HG03103 (cell line): ENCODE results near the gene FRS2.
A peak's percentile ranks its signal among the peaks of the same experiment; 100 is the strongest.

Source experiments
- ATAC-seq: cut with Tn5 transposase; IDR thresholded peaks from one replicate; pipeline ENCODE4 v1.9.1; 2021; ENCODE audit warnings: low read depth; ENCODE audit not compliant: unreplicated experiment

The FRS2 gene

DNA sequence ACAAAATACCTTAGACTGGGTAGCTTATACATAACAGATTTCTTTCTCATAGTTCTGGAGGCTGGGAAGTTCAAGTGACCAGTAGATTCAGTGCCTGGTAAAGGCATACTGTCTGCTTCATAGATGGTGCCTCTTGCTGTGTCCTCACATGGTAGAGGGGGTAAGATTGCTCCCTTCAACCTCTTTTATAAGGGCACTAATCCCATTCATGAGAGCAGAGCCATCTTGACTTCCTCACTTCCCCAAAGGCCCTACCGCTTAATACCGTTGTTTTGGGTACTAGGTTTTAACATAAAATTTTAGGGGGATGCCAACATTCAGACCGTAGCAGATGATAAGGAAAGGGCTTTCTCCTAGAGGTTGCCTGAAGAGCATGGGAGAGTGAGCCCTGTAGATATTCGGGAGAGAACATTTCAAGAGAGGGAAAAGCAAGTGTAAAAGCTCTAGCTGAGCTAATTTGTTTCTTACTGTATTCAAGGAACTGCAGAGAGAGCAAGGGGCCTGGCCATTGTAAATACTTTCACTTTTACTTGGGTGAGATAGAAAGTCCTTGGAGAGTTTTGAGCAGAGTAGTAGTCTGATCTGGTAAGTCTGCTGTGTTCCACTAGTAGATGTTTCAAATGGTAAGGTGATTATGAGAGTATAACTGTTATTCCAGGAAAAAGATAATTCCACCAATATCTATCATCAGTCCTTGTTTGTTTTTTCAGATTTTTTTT, 27.3 kb downstream of the FRS2 start:
- peak; percentile 97 for ATAC-seq

DNA sequence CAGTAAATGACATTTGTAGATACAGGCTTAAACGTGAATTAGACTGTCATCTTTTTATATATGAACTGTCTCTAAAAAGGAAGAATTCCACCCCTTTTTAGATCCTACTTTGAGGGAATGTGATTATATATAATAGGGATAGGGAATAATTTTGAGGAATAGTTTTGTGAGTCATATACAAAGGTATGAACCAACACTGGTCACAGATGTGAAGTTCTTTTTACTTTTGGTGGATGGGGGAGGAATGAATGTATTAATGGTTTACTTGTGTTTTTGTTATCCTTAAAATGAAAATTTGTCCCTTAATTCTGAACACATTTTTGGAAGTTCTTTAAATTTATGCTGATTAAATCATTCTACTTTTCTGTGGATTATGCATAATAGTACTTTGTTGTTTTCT, 30.4 kb downstream of the FRS2 start:
- ATAC-seq: no peak

DNA sequence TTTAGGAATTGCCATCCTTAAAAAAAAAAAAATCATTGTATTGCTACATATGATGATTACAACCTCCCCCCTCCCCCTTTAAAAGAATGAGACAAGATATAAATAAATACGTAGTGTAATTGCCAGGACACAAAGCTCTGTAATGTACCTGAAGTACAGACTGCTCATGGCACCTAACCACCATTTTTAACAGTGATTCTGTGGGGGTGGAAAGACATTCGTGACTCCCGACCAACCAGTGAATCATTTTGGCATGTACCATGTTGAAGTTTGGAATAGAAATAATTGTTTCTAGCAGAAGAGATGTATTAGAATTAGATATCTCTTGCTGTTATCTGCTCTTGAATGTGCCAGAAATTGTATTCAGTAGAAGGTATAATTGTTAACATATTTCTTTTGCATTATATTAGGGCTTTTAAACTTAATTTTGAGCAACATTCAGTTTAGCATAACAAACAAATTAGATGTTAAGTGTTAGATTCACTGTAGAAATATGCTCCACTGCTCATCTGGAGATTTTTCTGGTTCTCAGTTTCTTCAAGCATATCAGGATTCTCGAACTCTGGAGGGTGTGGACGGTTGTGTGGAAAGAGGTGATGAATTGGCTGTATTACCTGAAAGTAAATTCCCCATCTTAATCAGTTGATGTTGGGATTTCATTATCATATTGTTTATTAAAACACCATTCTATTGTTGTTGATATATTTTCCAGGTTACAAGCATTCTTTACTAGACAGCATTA, 31.1 kb downstream of the FRS2 start:
- no peak for ATAC-seq

DNA sequence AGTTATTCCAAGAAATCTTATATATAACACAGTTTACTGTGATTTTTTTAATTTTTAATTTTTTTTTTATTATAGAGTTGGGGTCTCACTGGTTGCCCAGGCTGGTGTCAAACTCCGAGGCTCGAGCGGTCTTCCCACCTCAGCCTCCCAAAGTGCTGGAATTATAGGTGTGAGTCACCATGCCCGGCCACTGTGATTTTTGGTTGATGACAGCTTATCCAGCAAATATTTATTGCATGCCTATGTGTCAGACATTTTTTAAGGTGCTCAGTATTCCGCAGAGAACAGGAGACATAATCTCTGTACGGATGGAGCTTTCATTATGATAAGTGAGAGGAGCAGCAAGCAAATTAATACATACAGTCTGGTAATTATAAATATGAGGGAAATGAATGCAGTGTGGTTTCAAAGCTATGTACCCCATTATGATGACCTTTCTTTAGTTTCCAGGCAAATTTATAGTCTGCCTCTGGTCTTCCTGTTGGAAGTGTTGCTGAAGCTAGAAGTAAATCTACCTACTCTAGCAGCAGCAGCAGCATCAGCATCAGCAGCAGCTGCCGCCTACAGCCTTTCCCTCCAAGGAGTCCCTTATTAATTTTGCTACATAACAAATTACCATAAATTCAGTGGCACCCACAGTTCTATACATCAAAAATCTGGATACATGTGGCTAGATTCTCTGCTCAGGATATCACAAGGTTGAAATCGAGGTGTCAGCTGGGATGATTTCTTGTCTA, 32.3 kb downstream of the FRS2 start:
- no peak for ATAC-seq

DNA sequence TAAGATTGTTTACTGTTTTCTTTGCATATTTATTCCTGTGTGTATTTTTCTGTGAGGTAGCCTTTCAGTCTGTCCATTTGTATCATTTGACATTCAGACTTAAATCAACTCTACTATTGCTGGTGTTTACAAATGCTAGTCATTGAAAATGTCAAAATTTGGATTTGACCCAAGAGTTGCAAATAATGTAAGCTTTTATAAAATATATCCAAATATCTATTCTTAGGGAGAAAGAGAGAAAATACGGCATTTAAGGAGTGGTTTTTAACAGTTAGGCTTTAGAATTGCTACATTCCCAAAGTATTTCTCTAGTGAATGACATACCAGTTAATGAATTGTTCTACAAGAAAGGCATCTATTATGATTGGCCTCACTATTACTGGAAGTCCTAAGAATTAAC, 37.9 kb downstream of the FRS2 start:
- ATAC-seq: no peak

DNA sequence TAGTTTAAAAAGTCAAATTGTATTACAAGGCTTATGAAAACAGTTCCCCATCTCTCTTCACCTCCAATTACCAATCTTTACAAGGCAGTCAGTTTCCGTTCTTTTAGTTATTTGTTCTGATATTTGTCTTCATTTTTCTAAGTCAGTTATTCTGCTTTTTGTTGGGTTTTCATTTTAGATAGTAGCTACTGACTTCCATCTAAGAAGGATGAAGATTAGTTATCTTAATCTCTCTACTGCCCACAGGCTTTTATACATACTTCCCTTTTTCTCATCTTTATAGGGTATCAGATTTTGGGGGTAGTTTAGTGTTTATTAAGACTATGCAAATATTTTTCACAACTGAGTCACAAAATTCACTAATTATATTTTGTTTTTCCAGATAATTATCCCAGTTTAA, 38.4 kb downstream of the FRS2 start:
- ATAC-seq: no peak

DNA sequence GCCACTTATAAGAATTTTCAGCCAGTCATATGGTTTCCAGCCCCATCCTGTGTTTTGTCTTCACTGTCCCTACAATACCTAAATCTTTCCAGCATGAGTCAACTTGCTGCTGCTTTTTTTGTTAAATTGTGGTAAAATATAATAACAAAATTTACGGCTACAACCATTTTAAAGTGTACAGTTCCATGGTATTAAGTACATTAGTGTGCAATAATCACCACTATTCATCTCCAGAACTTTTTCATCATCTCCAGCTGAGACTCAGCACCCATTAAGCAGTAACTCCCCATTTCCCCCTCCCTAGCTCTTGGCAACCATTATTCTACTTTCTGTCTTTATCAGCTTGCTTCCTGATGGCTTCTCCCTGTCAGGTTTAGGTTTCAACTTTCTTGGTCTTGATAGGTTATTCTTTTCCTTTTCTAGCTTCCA, 39.1 kb downstream of the FRS2 start:
- no peak for ATAC-seq

DNA sequence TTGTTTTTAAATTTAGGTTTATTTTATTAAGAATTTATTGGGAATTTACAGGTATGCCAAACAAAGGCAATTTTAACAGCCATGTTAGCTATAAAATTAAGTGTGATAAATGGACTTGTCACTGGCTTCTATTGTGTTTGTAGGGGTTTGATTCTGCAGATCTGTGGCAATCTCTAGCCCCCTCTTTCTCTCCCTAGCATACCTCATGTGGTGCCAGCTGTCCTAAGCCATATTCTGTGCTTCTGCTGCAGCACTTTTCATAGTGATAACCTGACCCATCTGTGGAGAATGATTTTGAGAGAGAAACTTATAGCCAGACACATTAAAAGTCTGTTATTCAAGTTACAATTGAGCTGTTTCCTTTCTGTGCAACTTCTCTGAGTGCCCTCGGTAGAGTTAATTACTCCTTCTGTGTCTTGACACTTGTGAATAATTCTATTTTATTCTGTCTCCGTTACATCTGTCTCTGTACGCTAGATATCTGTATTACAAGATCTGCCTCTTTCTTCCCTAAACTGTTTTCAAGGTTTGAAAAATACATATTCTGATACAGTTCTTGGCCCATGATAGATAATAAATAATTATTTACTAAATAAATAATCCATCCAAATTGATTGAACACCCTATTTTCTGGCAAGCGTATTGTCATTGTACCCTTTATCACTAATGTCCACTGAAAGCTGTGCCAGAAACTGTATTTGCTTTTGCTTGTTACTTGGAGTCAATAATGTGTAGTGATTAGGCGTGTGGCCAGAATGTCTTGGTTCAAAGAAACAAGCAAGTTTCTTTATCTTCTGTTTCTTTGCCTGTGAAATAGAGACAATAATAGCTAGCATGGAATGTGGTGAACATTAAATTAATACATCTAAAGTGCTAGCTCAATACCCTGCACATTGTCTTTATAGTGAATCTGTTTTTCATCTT, 40.0 kb downstream of the FRS2 start:
- no peak for ATAC-seq

DNA sequence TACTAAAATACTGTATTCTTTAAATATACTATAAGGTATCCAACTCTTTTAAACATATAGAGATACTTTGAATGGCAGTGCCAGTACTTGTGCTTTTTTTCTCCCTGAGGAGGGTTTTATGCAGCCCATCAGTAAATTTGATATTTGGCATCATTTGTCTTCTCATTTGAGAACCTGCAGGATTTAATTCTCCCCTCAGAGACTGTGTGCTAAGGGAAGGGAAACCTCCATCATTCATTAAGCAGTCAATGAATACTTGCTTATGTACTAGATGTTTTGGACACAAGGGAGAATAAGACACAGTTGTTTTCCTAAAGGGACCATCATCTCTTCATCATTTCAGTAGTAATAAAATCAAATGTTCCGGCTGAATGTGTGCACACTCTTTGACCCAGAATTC, 40.8 kb downstream of the FRS2 start:
- ATAC-seq: no peak

DNA sequence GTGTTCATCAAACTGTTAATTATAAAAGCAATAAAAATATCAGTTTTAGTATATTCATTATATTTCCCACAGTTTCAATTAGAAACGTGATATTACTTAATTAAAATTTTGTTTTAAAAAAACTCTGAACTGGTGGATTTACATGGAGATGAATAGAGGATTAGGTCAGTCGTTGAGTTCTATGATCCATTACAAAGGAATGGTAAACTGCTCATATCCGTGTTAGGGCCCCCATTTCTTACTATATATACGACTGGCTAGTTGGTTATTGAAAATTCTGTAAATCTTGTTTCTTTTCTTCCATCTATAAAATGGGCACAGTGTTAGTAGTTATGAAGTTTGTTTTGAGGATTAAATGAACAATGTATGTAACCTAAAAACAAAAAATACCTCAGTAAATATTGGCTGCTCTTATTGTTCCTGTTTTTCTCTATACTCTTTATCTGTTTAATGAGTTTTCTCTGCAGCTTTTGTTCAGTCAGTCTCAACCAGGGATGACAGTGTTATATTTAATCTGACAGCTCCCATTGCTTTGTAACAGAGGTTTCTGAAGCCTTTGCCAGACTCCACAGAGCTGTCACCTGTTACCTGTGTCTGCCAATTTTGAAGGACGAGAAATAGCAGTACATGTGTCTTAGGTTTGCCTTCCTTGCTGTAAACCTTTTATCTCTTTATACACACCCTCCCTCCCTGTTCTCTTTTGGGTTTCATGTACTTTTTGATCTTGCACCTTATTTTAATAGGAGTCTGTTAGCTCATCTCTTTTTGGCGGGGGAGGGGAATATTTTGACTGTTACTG, 41.5 kb downstream of the FRS2 start:
- ATAC-seq: no peak

DNA sequence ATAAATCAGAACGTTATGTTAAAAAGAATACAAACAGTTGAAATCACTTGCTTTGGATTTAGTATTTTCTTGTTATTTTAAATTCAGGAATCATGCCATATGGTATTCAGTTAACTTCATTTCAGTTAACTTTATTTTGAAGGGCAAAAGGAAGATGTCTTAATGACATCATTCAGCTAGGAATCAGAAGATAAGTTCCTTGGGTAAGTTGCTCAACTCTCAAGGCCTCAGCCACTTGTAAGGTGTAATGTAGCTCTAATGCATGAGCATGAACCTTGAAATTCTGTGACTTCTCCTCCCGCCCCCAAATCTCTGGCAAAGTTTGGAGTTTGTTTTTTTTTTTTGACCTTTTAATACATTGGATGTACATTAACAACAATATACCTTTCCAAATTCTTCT, 42.6 kb downstream of the FRS2 start:
- ATAC-seq: no peak

DNA sequence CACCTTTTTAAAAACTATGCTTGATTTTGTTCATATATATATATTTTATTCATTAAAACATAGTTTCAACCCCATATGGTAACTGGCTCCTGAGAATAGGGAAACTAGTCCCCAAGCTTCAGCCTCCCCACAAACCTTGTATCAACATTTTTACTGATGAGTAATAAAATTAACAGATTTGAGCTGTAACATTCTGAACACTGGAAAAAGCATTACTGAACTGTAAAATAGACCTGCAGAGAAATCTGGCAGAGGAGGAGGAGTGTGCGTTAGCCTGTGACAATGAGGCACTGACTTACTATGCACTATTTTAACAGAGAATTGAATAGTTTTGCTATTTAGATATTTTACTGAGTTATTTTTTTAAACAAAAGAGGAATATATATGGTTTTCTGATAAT, 43.1 kb downstream of the FRS2 start:
- no peak for ATAC-seq

DNA sequence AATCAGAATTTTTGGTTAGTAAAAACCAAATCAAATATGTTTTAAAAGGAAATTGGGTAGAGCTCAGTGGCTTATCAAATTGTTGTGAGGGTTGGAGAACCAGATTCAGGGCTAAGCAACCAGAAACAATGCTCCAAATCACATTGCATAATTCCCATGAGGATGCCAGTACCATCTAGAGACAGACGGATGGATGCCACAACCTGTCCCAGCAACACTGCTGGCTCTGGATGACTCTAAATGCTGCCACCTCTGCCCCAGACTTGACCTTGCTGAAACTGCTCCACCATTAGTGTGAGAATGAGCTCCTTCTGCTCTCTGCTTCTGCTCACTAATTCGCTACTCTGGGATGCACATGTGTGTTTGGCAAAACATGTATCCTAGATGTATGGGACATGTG, 43.9 kb downstream of the FRS2 start:
- ATAC-seq: no peak

DNA sequence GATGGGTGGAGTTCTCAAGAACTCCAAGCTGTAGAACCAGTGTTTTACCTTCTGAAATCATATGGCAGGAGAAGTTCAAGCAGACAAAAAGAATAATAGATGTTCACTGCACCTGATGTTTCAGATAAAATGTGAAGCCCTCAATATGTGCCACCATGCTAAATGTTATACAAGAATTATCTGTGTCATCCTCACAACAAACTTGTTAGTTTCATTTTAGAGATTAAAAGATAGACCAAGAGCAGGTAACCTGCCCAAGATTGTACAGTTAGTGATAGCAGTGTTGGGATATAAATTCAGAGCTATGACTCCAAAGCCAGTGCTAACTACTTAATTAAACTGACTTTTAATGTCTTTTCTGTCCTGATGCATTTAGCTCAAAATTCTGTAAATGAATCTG, 44.7 kb downstream of the FRS2 start:
- no peak for ATAC-seq

DNA sequence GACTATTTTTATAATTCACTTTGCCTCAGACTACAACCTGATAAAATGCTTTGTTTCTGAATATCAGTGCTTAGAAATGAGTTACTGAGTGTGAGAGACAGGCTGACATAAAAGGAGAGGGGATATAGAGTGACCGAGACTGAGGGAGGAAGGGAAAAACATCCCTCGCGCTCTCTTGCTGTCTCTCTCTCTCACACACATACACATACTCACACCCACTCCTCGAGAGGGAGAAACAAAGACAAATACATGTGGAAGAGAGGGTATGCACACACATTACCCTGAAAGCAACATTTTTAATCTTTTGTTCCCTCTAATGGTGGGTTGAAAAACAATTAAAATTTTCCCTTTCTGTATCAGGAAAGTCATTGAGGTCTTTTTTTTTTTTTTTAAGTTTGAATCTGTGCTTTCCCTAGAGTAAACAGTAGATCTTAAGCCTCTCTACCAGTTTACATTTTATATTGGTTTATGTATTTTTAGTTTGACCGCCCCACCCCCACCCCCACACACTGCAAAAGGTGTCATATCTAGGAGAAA, 45.3 kb downstream of the FRS2 start:
- ATAC-seq: no peak

DNA sequence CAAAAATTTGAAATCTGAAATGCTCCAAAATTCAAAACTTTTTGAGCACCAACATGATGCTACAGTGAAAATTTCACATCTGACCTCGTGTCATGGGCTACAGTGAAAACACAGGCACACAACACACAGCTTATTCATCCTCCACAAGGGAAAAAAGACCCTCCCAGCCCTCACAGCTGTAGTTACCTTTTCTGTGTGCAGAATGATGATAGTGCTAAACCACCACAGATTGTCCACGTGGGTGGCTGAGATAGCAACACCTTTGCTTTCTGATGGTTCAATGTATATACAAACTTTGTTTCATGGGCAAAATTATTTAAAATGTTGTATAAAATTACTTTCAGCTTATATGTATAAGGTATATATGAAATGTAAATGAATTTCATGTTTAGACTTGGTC, 46.8 kb downstream of the FRS2 start:
- ATAC-seq: no peak

DNA sequence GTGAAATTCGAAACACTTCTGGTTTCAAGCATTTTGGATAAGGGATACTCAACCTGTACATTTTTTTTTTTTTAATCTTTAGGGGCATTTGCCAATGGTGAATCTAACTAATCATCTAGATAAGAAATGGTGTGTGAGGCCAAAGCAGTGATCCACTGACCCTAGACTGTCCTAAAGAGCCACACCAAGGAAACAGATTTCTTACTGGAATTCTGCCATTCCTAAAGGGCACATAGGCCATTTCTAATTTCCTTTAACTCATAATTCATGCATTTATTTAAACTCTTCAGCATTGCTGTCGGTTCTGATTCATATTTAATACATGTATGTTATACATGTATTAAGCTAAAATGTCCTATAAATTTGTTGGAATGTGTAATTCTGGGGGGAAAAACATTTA, 47.2 kb downstream of the FRS2 start:
- ATAC-seq: no peak

DNA sequence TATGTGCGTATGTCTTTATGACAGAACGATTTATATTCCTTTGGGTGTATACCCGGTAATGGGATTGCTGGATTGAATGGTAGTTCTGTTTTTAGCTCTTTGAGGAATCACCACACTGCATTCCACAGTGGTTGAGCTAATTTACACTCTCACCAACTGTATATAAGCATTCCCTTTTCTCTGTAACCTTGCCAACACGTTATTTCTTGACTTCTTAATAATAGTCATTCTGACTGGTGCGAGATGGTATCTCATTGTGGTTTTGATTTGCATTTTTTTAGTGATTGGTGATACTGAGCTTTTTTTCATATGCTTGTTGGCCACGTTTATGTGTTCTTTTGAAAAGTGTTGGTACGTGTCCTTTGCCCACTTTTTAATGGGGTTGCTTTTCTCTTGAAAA, 49.7 kb downstream of the FRS2 start:
- ATAC-seq: no peak
